Measurements from ENCODE around the gene STAT5A.
"Not testable (repeated sequence)": the region's sequence is repeated elsewhere in the genome, so short reads cannot be mapped to it uniquely, and the experiment has no call there.

The STAT5A gene

DNA sequence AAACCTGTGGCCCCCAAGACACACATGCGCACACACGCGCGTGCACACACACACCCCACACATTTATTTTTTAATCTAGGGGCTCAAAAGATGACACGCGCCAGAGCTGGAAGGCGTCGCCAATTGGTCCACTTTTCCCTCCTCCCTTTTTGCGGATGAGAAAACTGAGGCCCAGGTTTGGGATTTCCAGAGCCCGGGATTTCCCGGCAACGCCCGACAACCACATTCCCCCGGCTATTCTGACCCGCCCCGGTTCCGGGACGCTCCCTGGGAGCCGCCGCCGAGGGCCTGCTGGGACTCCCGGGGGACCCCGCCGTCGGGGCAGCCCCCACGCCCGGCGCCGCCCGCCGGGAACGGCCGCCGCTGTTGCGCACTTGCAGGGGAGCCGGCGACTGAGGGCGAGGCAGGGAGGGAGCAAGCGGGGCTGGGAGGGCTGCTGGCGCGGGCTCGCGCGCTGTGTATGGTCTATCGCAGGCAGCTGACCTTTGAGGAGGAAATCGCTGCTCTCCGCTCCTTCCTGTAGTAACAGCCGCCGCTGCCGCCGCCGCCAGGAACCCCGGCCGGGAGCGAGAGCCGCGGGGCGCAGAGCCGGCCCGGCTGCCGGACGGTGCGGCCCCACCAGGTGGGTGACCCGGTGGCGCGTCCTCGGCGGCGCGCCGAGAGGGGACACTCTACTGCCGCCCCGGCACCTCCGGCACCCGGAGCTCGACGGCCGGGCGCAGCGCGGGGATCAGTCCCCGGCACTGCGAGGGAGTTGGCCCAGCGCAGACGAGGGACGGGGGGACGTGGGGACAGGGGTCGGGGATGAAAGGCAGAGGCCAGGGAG lies at the start of gene STAT5A:
STAT5A (plus strand) TSS at position 522 of the 826 bp plus-strand sequence. CDS start 914 bp downstream, outside the sequence.
- DNase-seq (ENCODE audit: low read depth): peak; percentile 90

DNA sequence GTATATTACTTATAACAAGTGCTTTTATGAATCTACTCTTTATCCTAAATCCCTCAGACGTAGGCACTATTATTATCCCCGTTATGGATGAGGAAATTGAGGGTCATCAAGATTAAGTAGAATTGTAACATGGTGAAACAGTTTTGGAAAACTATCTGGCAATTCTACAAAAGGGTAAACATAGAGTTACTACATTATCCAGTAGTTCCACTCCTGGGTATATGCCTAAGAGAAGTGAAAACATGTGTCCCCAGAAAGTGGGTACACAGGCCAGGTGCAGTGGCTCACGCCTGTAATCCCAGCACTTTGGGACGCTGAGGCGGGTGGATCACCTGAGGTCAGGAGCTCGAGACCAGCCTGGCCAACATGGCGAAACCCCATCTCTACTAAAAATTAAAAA lies 48.7 kb upstream of the STAT5A start:
- not testable (repeated sequence) for DNase-seq (ENCODE audit: low read depth); H3K4me3 ChIP-seq (ENCODE audit: low read depth, low read length)

More for the DNA sequence above, at the start of gene STAT5A:
- H3K4me3 ChIP-seq (ENCODE audit: low read depth, low read length): peak within 1 kb of the TSS; percentile 85
- TF ChIP-seq, protein P1, sequence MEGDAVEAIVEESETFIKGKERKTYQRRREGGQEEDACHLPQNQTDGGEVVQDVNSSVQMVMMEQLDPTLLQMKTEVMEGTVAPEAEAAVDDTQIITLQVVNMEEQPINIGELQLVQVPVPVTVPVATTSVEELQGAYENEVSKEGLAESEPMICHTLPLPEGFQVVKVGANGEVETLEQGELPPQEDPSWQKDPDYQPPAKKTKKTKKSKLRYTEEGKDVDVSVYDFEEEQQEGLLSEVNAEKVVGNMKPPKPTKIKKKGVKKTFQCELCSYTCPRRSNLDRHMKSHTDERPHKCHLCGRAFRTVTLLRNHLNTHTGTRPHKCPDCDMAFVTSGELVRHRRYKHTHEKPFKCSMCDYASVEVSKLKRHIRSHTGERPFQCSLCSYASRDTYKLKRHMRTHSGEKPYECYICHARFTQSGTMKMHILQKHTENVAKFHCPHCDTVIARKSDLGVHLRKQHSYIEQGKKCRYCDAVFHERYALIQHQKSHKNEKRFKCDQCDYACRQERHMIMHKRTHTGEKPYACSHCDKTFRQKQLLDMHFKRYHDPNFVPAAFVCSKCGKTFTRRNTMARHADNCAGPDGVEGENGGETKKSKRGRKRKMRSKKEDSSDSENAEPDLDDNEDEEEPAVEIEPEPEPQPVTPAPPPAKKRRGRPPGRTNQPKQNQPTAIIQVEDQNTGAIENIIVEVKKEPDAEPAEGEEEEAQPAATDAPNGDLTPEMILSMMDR (IDR thresholded peaks at IDR 0.05; ENCODE audit: insufficient read depth, low read depth, low read length, missing control alignments): no peak

DNA sequence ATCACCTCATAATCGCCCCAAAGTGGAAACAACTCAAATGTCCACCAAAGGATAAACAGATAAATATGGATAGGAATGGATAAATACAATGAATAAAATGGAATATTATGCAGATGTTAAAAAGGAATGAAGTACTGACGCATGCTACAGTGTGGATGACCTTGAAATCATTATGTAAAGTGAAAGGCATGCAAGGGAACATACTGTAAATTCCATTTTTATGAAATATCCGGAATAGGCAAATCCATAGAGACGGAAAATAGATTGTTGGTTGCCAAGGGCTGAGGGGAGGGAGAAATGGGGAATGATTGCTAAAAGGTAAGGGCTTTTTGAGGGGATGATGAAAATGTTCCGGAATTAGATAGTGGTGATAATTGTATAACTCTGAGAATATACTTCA lies 48.1 kb upstream of the STAT5A start:
- TF ChIP-seq, protein P1 (IDR thresholded peaks at IDR 0.05; ENCODE audit: insufficient read depth, low read depth, low read length, missing control alignments): no peak
- no peak for DNase-seq (ENCODE audit: low read depth)
- no peak overlapping the region for H3K4me3 ChIP-seq (ENCODE audit: low read depth, low read length)

DNA sequence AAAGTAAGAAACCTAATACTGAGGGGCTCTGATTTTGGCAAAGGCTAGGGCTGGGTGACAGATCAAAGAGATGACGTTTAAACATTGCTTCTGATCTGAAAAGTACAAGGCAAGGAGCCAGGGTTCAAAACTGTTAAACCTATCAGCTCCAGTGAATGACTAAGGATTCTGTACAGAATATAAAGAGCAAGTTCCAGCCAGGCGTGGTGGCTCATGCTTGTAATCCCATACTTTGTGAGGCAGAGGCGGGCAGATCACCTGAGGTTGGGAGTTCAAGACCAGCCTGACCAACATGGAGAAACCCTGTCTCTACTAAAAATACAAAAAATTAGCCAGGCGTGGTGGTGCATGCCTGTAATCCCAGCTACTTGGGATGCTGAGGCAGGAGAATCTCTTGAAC lies 47.4 kb upstream of the STAT5A start:
- not testable (repeated sequence) for DNase-seq (ENCODE audit: low read depth); H3K4me3 ChIP-seq (ENCODE audit: low read depth, low read length)

DNA sequence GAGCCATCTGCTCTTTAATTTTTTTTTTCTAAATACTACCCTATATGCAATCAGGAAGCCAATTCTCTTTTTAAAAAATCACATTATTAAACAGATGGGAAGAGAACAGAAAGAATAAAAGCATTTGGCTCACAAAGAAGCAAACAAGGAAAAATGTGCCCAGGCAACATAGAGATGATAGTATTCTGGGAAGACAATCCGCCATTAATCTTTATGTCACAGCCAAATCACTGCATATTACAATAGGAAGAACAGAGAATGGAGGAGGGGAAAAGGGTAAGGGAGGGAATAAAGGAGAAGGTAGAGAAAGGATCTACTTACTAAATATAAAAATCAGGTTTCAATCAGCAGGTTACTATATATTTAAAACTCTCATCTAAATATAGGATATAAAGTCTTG lies 46.4 kb upstream of the STAT5A start:
- DNase-seq (ENCODE audit: low read depth): no peak
- TF ChIP-seq, protein P1 (IDR thresholded peaks at IDR 0.05; ENCODE audit: insufficient read depth, low read depth, low read length, missing control alignments): no peak
- H3K4me3 ChIP-seq (ENCODE audit: low read depth, low read length): no peak overlapping the region

DNA sequence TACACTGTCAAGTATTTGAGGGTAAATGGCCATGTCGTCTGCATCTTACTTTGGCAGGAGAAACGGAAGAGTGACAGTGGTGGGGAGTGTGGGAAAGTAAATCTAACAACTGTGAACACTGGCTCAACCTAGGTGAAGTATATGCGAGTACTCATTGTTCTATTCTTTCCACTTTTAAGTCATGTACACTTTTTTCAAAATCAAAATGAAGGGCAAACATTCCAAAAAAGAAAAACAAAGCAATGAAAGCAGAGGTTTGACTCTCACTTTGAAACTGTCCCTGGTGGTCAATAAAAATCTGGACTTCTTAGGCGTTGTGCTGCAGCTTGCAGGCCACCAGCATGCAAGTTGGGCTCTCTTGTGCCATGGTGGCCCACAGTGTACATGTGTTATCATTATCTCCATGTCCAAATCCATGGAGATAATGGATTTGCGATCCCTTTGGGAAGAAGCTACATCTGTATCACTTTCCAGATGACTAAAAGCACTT lies 44.8 kb upstream of the STAT5A start:
- TF ChIP-seq, protein P1 (IDR thresholded peaks at IDR 0.05; ENCODE audit: insufficient read depth, low read depth, low read length, missing control alignments): no peak
- no peak overlapping the region for H3K4me3 ChIP-seq (ENCODE audit: low read depth, low read length)

DNA sequence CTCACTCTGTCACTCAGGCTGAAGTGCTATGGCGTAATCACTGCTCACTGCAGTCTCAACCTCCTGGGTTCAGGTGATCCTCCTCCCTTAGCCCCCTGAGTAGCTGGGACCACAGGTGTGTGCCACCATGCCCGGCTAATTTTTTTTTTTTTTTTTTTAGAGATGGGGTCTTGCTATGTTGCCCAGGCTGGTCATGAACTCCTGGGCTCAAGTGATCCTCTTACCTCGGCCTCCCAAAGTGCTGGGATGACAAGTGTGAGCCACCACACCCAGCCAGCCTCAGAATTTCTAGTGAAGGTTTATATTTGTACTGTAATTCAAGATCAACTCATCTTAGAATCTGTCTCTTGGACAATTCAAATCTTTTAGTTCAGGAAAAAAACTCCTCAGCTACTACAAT lies 44.2 kb upstream of the STAT5A start:
- DNase-seq (ENCODE audit: low read depth); H3K4me3 ChIP-seq (ENCODE audit: low read depth, low read length): not testable (repeated sequence)

More for the DNA sequence above, 44.8 kb upstream of the STAT5A start:
- no peak for DNase-seq (ENCODE audit: low read depth)

DNA sequence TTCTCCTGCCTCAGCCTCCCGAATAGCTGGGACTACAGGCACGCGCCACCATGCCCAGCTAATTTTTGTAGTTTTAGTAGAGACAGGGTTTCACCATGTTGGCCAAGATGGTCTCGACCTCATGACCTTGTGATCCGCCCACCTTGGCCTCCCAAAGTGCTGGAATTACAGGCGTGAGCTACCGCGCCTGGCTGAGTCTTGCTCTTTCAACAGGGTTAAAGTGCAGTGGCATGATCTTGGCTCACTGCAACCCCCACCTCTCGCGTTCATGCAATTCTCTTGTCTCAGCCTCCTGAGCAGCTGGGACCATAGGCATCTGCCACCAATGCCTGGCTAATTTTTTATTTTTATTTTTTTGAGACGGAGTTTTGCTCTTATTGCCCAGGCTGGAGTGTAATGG lies 43.1 kb upstream of the STAT5A start:
- H3K4me3 ChIP-seq (ENCODE audit: low read depth, low read length); DNase-seq (ENCODE audit: low read depth): not testable (repeated sequence)

DNA sequence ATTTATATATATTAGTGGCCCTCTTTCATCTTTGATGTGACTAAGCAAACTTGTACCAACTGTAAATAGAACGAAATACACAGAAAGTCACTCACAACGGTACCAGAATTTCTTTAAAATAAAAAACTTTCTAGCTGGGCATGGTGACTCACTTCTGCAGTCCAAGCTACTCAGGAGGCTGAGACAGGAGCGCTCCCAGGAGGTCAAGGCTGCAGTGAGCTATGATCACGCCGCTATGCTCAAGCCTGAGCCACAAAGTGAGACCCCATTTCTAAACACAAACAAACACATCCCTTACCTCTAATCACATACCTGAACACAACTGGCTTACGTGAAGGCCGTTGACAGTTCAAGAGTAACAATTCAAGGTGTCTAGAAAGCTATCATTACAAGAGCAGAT lies 41.8 kb upstream of the STAT5A start:
- DNase-seq (ENCODE audit: low read depth): no peak
- no peak overlapping the region for H3K4me3 ChIP-seq (ENCODE audit: low read depth, low read length)
- TF ChIP-seq, protein P1 (IDR thresholded peaks at IDR 0.05; ENCODE audit: insufficient read depth, low read depth, low read length, missing control alignments): no peak

Data from GM12865 (cell line).